ENCODE measurements around the gene MEX3D.

DNA sequence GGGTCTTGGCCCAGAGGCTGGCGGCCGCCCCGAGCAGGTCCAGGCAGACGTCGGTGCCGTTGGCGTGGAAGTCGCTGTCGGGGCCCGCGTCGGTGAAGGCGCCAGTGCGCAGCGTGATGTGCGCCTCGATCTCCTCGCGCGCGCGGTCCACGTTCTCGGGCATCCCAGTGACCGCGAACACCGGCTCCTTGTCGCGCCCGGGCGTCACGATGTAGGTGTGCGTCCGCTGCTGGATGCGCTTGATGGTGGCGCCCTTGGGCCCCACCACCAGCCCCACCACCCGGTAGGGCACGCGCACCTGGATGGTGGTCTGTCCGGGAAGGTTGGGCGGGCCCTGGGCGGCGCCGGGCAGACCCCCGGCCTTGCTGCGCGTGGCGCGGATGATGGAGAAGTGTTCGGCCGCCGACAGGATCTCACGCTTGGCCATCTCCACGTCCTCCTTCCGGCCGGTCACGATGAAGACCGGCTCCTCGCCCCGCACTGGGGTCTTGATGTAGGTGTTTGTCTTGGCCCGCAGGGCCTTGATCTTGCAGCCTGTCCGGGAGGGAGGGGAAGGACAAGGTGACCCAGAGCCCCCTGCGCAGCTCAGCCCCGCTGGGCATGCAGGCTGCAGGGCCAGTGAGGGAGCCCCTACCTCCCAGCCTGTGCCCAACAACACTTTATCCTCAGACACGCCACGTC is 11.6 kb downstream of the MEX3D start:
- TF ChIP-seq, protein P1, sequence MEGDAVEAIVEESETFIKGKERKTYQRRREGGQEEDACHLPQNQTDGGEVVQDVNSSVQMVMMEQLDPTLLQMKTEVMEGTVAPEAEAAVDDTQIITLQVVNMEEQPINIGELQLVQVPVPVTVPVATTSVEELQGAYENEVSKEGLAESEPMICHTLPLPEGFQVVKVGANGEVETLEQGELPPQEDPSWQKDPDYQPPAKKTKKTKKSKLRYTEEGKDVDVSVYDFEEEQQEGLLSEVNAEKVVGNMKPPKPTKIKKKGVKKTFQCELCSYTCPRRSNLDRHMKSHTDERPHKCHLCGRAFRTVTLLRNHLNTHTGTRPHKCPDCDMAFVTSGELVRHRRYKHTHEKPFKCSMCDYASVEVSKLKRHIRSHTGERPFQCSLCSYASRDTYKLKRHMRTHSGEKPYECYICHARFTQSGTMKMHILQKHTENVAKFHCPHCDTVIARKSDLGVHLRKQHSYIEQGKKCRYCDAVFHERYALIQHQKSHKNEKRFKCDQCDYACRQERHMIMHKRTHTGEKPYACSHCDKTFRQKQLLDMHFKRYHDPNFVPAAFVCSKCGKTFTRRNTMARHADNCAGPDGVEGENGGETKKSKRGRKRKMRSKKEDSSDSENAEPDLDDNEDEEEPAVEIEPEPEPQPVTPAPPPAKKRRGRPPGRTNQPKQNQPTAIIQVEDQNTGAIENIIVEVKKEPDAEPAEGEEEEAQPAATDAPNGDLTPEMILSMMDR (IDR thresholded peaks at IDR 0.05) = no peak
- no peak for TF ChIP-seq POLR2AphosphoS5 (IDR thresholded peaks at IDR 0.05)

All from gastroesophageal sphincter (tissue), 3 donors.